Measurements from ENCODE around the gene PITPNC1. TPM values are rescaled to one million over a fixed set of nuclear protein-coding genes. Genes with fewer than 3 reads are reported as not detected.
"Not testable (repeated sequence)": the region's sequence is repeated elsewhere in the genome, so short reads cannot be mapped to it uniquely, and the experiment has no call there.

Gene PITPNC1
- total RNA-seq, 1 donor: 25.7 TPM

DNA sequence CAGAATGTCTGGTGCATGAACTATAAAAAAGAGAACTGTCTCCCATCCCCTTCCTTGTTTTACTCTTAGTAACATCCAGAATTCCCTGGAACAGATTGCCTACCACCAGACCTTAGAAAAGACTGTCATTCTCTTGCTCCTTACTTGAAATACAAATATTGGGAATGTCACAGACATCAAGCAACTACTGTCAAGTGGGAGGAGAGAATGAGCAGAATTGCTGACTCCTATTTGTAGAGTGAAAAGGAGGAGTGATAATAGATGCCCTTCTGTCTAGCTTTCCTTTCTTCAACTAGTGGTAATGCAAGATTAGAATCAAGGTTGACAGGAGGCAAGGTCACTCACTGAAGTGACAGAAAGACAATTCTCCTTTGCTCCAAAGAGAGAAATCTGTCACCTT lies 316.7 kb downstream of the PITPNC1 start:
- TF ChIP-seq CTCF (IDR thresholded peaks at IDR 0.05; ENCODE audit: insufficient read depth, low read length): no peak
- H3K4me3 ChIP-seq (ENCODE audit: low read depth, low read length): no peak overlapping the region
- DNase-seq (ENCODE audit: low read depth): no peak

GRCh38 chr17:67696347-67696746 lies 319.3 kb downstream of the PITPNC1 start:
- no peak overlapping the region for H3K4me3 ChIP-seq (ENCODE audit: low read depth, low read length)
- peak; percentile 44 for DNase-seq (ENCODE audit: low read depth)
- TF ChIP-seq CTCF (IDR thresholded peaks at IDR 0.05; ENCODE audit: insufficient read depth, low read length): no peak

DNA sequence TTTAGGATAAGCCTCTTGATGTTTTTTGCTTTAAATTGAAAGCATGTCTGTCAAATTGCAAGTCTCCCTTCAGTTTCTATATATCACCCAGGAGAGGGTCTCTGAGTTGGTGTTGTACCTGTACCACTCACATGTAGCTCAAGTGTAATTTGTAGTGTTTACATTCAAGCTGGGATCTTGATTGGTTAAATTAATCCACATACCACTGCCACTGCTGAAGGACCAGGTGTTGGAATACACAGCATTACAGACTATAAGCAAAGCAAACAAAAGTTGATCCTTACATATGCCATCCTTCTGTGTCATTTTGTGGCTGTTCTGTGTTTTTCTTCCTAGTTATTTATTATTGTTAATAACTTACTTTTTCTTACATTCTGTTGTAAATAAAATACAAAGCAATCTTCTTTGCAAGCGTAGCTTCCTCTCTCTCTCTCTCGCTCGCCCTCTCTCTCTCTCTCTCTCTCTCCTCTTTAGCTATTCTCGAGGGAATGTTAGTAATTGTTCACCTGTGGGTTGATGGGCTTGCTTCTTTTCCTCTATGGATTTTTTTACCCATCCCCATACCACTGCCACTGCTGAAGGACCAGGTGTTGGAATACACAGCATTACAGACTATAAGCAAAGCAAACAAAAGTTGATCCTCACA lies 319.9 kb downstream of the PITPNC1 start:
- no peak for TF ChIP-seq CTCF (IDR thresholded peaks at IDR 0.05; ENCODE audit: insufficient read depth, low read length)
- DNase-seq (ENCODE audit: low read depth): no peak
- H3K4me3 ChIP-seq (ENCODE audit: low read depth, low read length): no peak overlapping the region

- no peak for DNase-seq (ENCODE audit: low read depth)
Observed at GRCh38 chr17:67700037-67700724, 323.1 kb downstream of the PITPNC1 start.

GRCh38 chr17:67700725-67701119 lies 323.6 kb downstream of the PITPNC1 start:
- H3K4me3 ChIP-seq (ENCODE audit: low read depth, low read length): no peak overlapping the region
- no peak for TF ChIP-seq CTCF (IDR thresholded peaks at IDR 0.05; ENCODE audit: insufficient read depth, low read length)
- no peak for DNase-seq (ENCODE audit: low read depth)

More at GRCh38 chr17:67700037-67700724, 323.1 kb downstream of the PITPNC1 start:
- H3K4me3 ChIP-seq (ENCODE audit: low read depth, low read length): no peak overlapping the region
- TF ChIP-seq CTCF (IDR thresholded peaks at IDR 0.05; ENCODE audit: insufficient read depth, low read length): no peak

GRCh38 chr17:67702861-67703260 lies 325.8 kb downstream of the PITPNC1 start:
- DNase-seq (ENCODE audit: low read depth); H3K4me3 ChIP-seq (ENCODE audit: low read depth, low read length): not testable (repeated sequence)

- TF ChIP-seq CTCF (IDR thresholded peaks at IDR 0.05; ENCODE audit: insufficient read depth, low read length): no peak
Observed at GRCh38 chr17:67707442-67707841, 330.4 kb downstream of the PITPNC1 start.

More at GRCh38 chr17:67707442-67707841, 330.4 kb downstream of the PITPNC1 start:
- no peak overlapping the region for H3K4me3 ChIP-seq (ENCODE audit: low read depth, low read length)
- no peak for DNase-seq (ENCODE audit: low read depth)

All from fibroblast of the aortic adventitia (primary cell).